ENCODE measurements around the gene BHLHA9. TPM values are rescaled to one million over a fixed set of nuclear protein-coding genes. Genes with fewer than 3 reads are reported as not detected.

Gene BHLHA9
- total and polyA plus RNA-seq, 2 of the 8 experiments (the other 6 are each of a cell fraction or from before 2014, with no cell fraction given) = 0.29 to 0.34 TPM

DNA sequence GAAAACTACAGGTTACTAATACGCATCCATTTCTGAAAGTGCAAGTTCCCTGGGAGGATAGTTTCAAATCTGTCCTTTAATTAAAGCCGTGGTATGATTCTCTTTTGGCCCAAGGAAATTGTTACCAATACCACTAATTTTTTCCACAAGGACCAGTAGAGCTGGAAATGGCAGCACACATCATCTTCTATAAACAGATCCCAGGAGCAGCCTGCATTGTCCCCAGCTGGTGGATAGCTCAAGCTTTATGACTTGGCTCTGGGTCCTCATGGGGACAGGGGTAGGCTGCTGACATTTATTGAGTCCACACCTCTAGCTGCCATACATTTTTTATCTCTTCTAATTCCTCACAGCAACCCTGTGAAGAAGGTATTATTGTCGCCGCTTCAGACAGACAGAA lies 35.8 kb upstream of the BHLHA9 start:
- WGBS, 2 experiments (ENCODE audit: extremely low coverage in 1 of 2, insufficient coverage in 1 of 2, insufficient read length in 1 of 2, insufficient replicate concordance in 2 of 2, low coverage in 1 of 2, low lambda C conversion rate in 2 of 2, missing lambda C conversion rate in 1 of 2) = 93% methylated on average over 4 of the region's 4 CpGs; no CpG with 5 or more reads in 1 of the 2 experiments

More for the DNA sequence above, 35.8 kb upstream of the BHLHA9 start:
- H2BK12ac ChIP-seq (ENCODE audit: low read depth, low read length) = no peak overlapping the region
- H3K18ac ChIP-seq (ENCODE audit: extremely low read depth, low read length) = no peak overlapping the region
- H4K5ac ChIP-seq (ENCODE audit: insufficient read length, low read depth, low read length) = no peak overlapping the region
- H3K9ac ChIP-seq (replicated peaks in 1 of 4; ENCODE audit: extremely low read depth in 1 of 4, low read depth in 3 of 4, low read length in 3 of 4) = no peak overlapping the region
- H3K4me1 ChIP-seq (replicated peaks in 1 of 4; ENCODE audit: control insufficient read depth in 3 of 4, insufficient read depth in 4 of 4, low read length in 3 of 4) = peaks cover 0 to 2% (median 0%) of the 10 kb centered on the region in 4 experiments; a peak in 3 of 7 replicates
- no peak overlapping the region for H2BK20ac ChIP-seq (ENCODE audit: low read length)
- peaks cover 0 to 1% of the 10 kb centered on the region in 2 experiments for H4K20me1 ChIP-seq (replicated peaks in 1 of 2; ENCODE audit: control insufficient read depth in 1 of 2, insufficient read depth in 2 of 2, low read length in 2 of 2)
- no peak for FAIRE-seq
- H3K4me2 ChIP-seq (ENCODE audit: insufficient read depth in 1 of 2, low read depth in 2 of 2, low read length in 2 of 2) = no peak overlapping the region
- no peak overlapping the region for H3K27ac ChIP-seq (ENCODE audit: low read depth, low read length)
- no peak overlapping the region for H2AK5ac ChIP-seq (ENCODE audit: low read depth, low read length)
- TF ChIP-seq JUND (IDR thresholded peaks at IDR 0.05; ENCODE audit: low read length) = no peak
- TF ChIP-seq BCL11A (IDR thresholded peaks at IDR 0.05; ENCODE audit: low read depth in 2 of 2, low read length in 2 of 2) = no peak
- TF ChIP-seq SP1 (IDR thresholded peaks at IDR 0.05; ENCODE audit: low read depth, low read length) = no peak
- no peak for TF ChIP-seq POLR2AphosphoS5 (IDR thresholded peaks at IDR 0.05; ENCODE audit: low read depth, low read length)
- H3K4ac ChIP-seq (replicated peaks; ENCODE audit: insufficient read length, low read depth, low read length) = no peak overlapping the region
- no peak overlapping the region for H4K8ac ChIP-seq (ENCODE audit: extremely low read depth, insufficient read depth, low read length)
- H3K9me3 ChIP-seq (ENCODE audit: insufficient read depth in 2 of 2, low read depth in 1 of 2, low read length in 1 of 2) = no peaks in the 10 kb centered on the region
- no peak overlapping the region for H3K4me3 ChIP-seq (ENCODE audit: extremely low read depth in 1 of 4, insufficient read depth in 2 of 4, low read depth in 3 of 4, low read length in 4 of 4)
- CTCF ChIA-PET (ENCODE audit: partially characterized antibody) = interaction anchor here (0.6 kb wide), 1 partner anchor 383 kb away, joined by 3 read pairs; no protein-coding TSS in a partner anchor
- H3K23ac ChIP-seq (ENCODE audit: insufficient read length) = no peak overlapping the region
- H3K79me1 ChIP-seq (ENCODE audit: low read depth, low read length) = no peaks in the 10 kb centered on the region
- no peak overlapping the region for H3K56ac ChIP-seq (replicated peaks; ENCODE audit: insufficient read length, low read depth, low read length)
- no peak for DNase-seq (ENCODE audit: low read depth in 1 of 2, low spot score in 2 of 2)
- H3K36me3 ChIP-seq (ENCODE audit: control insufficient read depth in 2 of 4, insufficient read depth in 4 of 4, low read length in 3 of 4) = peaks cover 0 to 4% (median 0%) of the 10 kb centered on the region in 4 experiments; a peak in 1 of 8 replicates
- H3K79me2 ChIP-seq (ENCODE audit: control insufficient read depth in 1 of 2, insufficient read depth in 2 of 2, low read length in 2 of 2) = no peaks in the 10 kb centered on the region
- H3K14ac ChIP-seq (ENCODE audit: insufficient read length) = no peak overlapping the region
- H3K27me3 ChIP-seq (replicated peaks in 1 of 4; ENCODE audit: control insufficient read depth in 3 of 4, extremely low read depth in 1 of 4, insufficient read depth in 3 of 4, low read length in 3 of 4) = peaks cover 13 to 27% (median 21%) of the 10 kb centered on the region in 4 experiments
- H3K23me2 ChIP-seq (ENCODE audit: low read depth, low read length) = peaks cover under 1% of the 10 kb centered on the region; the same call in 1 of the 2 replicates
- no peak overlapping the region for H2BK15ac ChIP-seq (ENCODE audit: low read length)
- H2AFZ ChIP-seq (ENCODE audit: low read length) = no peak overlapping the region
- POLR2A ChIA-PET (ENCODE audit: partially characterized antibody) = interaction anchor here (0.6 kb wide), 1 partner anchor 288 kb away, joined by 3 read pairs; no protein-coding TSS in a partner anchor
- H2BK5ac ChIP-seq (ENCODE audit: low read depth, low read length) = no peak overlapping the region
- H2BK120ac ChIP-seq (replicated peaks; ENCODE audit: low read depth, low read length) = no peak overlapping the region
- H4K91ac ChIP-seq (replicated peaks; ENCODE audit: insufficient read length, low read length) = no peak overlapping the region
